Fibroblast of skin of left quadriceps (primary cell): ENCODE results near the gene VPS25.
"Not testable (repeated sequence)": the region's sequence is repeated elsewhere in the genome, so short reads cannot be mapped to it uniquely, and the experiment has no call there.

ENCODE experiments used
- DNase-seq, 2 experiments: peaks; one replicate each; pipeline ENCODE4 v3.0.0-alpha.2; 2013; ENCODE audit warnings: low read depth in 2 of 2

The VPS25 gene

DNA sequence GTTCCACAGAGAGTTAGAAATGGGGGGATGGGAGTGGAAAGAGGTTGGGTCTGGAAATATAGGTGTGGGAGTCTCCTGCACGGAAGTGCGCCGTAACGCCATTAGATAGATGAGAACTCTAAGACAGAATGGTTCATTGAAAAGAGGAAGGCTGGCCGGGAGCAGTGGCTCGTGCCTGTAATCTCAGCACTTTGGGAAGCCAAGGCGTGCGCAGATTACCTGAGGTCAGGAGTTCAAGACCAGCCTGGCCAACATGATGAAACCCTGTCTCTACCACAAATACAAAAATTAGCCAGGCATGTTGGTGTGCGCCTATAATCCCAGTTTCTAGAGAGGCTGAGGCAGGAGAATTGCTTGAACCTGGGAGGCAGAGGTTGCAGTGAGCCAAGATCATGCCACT lies 5.2 kb upstream of the VPS25 start:
- DNase-seq: not testable (repeated sequence)

- not testable (repeated sequence) for DNase-seq
Observed at GRCh38 chr17:42769964-42770363, 3.3 kb upstream of the VPS25 start.

- no peak for DNase-seq
Observed at GRCh38 chr17:42772945-42773289, 332 bp upstream of the VPS25 start.

DNA sequence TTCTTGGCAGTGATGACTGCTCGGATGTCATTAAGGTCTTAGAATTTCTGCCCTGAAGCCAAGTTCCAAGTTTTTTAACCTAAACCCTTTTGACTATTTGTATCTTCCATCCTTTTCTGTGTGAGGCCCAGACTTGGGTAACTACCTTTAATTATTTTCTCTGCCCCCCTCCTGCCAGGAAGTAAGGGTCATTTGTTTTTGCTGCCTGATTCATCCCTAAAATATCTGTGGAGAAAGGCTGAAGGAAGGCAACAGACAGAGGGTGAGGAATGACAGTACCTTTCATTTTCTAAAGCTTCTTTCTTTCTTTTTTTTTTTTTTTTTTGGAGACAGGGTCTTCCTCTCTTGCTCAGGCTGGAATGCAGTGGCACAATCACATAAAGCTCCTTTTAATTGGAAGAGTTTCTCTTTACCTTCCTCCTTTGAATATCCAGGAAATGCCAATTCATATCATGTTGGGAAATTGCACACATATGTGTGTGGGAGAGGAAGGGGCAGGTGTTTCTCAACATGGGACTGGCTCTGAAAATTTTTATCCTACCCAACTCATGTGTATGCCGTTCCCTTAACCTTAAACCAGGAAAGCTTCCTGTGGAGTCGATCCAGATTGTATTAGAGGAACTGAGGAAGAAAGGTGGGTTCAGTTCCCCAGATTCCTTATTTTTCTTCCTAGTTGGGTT lies 957 bp downstream of the VPS25 start:
- DNase-seq: no peak

GRCh38 chr17:42775534-42776098 lies 2.4 kb downstream of the VPS25 start:
- no peak for DNase-seq

DNA sequence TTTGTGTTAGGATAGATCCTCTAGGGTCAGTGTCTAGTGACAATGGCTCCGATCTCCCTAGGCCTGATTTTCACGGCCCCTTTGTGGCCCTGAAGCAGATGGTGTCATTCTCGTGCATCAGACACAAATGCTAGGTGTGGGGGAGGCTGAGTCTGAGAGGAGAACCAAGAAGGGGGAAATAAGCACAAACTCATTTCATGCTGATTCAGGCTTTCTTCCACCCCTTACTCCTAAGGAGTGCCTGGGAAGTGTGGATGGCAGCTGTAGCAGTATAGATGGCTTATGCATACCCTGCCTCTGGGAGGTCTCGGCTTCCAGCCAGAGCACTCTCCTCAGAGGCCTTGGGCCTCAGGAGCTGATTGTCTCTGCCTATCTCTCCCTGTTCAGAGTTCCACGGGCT lies 5.3 kb downstream of the VPS25 start:
- DNase-seq: no peak

DNA sequence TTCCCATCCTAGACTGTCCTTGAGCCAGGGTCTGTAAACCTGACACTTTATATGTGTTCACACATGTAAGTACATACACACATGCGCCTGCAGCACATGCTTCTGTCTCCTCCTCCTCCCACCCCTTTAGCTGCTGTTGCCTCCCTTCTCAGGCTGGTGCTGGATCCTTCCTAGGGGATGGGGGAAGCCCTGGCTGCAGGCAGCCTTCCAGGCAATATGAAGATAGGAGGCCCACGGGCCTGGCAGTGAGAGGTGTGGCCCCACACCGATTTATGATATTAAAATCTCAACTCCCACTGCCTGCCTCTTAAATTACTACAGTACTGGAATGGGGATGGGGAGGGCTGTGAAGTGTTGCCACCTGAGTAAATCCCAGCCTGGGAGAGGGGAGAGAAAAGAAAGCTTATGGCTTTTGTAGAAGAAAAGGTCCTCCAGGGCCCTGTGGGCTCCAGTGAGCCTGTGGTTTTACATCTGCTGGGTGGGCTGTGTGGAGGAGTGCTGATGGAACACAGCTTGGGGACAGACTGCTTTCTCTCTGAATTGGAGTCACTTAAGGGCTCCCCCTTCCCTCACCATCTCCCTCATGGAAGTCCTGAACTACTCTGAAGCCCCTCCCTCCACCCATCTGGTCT lies 6.2 kb downstream of the VPS25 start:
- DNase-seq: no peak

- no peak for DNase-seq
Observed at GRCh38 chr17:42779936-42780850, 6.9 kb downstream of the VPS25 start, which contains the start of gene WNK4. Gene WNK4, plus strand, starts transcription at chr17:42780610. Its CDS starts 89 bp downstream, at chr17:42780699.

DNA sequence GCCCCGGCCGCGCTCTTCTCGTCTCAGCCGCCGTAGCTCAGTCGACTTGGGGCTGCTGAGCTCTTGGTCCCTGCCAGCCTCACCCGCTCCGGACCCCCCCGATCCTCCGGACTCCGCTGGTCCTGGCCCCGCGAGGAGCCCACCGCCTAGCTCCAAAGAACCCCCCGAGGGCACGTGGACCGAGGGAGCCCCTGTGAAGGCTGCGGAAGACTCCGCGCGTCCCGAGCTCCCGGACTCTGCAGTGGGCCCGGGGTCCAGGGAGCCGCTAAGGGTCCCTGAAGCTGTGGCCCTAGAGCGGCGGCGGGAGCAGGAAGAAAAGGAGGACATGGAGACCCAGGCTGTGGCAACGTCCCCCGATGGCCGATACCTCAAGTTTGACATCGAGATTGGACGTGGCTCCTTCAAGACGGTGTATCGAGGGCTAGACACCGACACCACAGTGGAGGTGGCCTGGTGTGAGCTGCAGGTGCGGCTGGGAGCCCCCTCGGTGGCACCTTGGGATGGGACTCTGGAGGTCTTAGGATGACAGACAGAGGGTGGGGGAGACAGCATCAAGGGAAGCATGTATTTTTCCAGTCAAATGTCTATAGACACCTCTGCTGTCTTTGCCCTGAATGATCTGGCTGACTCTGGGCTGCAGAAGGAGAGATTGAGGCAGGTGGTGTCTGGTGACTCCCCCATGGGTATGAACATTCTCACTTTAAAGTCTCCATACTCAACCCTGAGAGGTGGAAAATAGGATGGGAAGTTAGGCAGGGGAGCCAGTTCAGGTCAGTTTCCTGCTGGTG lies 7.8 kb downstream of the VPS25 start:
- DNase-seq: no peak

- no peak for DNase-seq
Observed at GRCh38 chr17:42781639-42782165, 8.5 kb downstream of the VPS25 start.

- no peak for DNase-seq
Observed at GRCh38 chr17:42782166-42783061, 9.2 kb downstream of the VPS25 start.

DNA sequence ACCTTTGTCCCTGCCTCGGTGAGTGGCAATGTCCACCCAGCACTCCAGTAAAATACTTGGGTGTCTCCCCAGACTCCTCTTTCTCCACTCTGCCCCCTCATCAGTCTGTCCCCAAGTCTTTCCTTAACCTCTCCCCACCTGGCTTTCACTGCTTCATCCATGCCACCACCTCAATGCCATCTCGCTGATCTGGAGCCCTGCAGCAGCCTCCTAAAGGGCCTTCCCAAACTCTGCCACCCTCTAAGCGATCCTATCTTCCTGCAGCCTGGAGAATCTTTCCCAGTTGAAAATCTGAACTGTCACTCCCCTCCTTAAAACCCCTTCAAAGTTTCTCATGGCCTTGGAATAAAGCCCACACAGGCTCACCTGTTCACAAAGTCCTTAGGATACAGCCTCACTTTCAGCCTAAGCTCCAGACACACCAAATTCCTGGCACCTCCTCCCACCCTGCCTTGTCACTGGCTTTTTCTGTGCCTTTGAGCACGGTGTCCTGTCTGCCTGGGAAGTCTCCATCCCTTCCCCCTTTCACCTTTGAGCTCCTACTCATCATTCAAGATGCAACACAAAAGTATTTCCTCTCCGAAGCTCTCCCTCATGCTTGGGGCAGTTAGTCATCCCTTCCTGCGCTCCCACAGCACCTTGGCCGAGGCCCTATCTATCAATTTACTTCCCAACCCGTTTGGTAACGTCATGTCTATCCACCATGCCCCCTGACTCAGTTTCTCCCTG lies 10.0 kb downstream of the VPS25 start:
- peak; percentile 52 to 59 for DNase-seq

DNA sequence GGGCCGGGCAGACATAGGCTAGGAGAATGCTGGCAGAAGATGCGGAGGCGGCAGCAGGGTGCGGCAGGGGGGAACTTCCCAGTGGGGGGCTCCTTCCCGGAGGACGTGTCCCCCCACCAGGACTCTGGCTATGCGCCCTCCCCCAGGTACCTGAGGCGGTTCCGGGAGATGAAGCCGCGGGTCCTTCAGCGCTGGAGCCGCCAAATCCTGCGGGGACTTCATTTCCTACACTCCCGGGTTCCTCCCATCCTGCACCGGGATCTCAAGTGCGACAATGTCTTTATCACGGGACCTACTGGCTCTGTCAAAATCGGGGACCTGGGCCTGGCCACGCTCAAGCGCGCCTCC lies 10.5 kb downstream of the VPS25 start:
- DNase-seq: no peak

DNA sequence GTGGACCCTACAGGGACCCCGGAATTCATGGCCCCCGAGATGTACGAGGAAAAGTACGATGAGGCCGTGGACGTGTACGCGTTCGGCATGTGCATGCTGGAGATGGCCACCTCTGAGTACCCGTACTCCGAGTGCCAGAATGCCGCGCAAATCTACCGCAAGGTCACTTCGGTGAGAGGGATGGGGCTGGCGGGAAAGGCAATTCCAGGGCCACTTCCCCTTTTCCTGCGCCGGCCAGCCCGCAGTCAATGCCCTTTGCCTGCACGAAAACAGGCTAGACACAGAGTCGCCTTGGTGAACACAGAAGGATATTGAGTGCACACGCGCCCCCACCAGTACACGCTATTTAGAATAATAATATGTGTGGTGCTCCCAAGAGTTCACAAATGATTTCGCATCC lies 11.2 kb downstream of the VPS25 start:
- DNase-seq: no peak

- no peak for DNase-seq
Observed at GRCh38 chr17:42784811-42785592, 11.8 kb downstream of the VPS25 start.

GRCh38 chr17:42787266-42787665 lies 14.0 kb downstream of the VPS25 start:
- DNase-seq: no peak

DNA sequence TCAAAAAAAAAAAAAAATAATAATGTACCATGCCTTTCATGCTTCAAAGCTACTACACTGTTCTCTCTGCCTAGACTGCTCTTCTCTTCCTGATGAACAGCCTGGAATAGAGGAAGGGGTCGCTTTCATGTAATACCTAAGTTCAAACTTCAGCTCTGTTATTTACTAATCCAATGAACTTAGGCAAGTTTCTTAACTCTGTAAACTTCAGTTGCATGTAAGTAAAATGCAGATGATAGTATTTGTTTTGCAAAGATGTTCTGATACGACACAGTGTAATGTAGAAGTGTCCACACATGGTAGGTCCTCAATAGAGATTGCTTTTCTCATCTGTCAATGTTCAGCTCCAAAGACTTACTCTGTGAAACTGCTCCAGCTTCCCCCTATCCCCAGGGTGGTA lies 18.7 kb downstream of the VPS25 start:
- no peak for DNase-seq

GRCh38 chr17:42792545-42792944 lies 19.3 kb downstream of the VPS25 start:
- no peak for DNase-seq

- DNase-seq: no peak
Observed at GRCh38 chr17:42795061-42795460, 21.8 kb downstream of the VPS25 start.
